Parathyroid adenoma (tissue), 2 donors: ENCODE results near the gene SMYD4.

Experiments used
- H2AFZ ChIP-seq: fragments of 300-600 bp; sonication (generic); one replicate; pipeline ENCODE4 v1.7.0; 2017; ENCODE audit warnings: antibody characterized with exemption, mild to moderate bottlenecking
- H3K27ac ChIP-seq: fragments of 300-600 bp; sonication (generic); one replicate; pipeline ENCODE4 v1.7.0; 2017
- H3K27me3 ChIP-seq: fragments of 300-600 bp; sonication (generic); one replicate; pipeline ENCODE4 v1.7.0; 2017; ENCODE audit warnings: low read length; ENCODE audit not compliant: control insufficient read depth, insufficient read depth
- H3K36me3 ChIP-seq: fragments of 300-600 bp; sonication (generic); one replicate; pipeline ENCODE4 v1.7.0; 2017; ENCODE audit warnings: low read length; ENCODE audit not compliant: control insufficient read depth, insufficient read depth
- H3K4me1 ChIP-seq: fragments of 300-600 bp; sonication (generic); one replicate; pipeline ENCODE4 v1.7.0; 2017; ENCODE audit warnings: control low read depth
- H3K4me2 ChIP-seq: fragments of 300-600 bp; sonication (generic); one replicate; pipeline ENCODE4 v1.7.0; 2017; ENCODE audit warnings: low read length
- H3K4me3 ChIP-seq: fragments of 300-600 bp; sonication (generic); one replicate; pipeline ENCODE4 v1.7.0; 2017; ENCODE audit warnings: low read depth, low read length
- H3K79me2 ChIP-seq: fragments of 300-600 bp; sonication (generic); one replicate; pipeline ENCODE4 v1.7.0; 2017; ENCODE audit warnings: control low read depth
- H3K9ac ChIP-seq: fragments of 300-600 bp; sonication (generic); one replicate; pipeline ENCODE4 v1.7.0; 2017; ENCODE audit warnings: mild to moderate bottlenecking
- H3K9me3 ChIP-seq: fragments of 300-600 bp; sonication (generic); one replicate; pipeline ENCODE4 v1.7.0; 2017; ENCODE audit warnings: low read length; ENCODE audit not compliant: control insufficient read depth
- CTCF ChIP-seq: fragments of 300-600 bp; sonication (generic); IDR thresholded peaks from one replicate; pipeline ENCODE4 v1.7.0; 2017; ENCODE audit warnings: antibody characterized with exemption, mild to moderate bottlenecking
- donor health status: primary hyperparathyroidism.

The SMYD4 gene

GRCh38 chr17:1755827-1756262 is 73.9 kb downstream of the SMYD4 start:
- Histone ChIP-seq H3K27ac (no peak overlapping the region), H3K36me3 (no peaks in the 10 kb centered on the region), H3K4me3 (no peak overlapping the region), H3K4me1 (no peaks in the 10 kb centered on the region), H3K27me3 (no peaks in the 10 kb centered on the region), H3K79me2 (no peaks in the 10 kb centered on the region), H2AFZ (no peak overlapping the region), H3K4me2 (no peak overlapping the region), H3K9ac (no peak overlapping the region), H3K9me3 (no peaks in the 10 kb centered on the region)
- no peak for TF ChIP-seq CTCF

GRCh38 chr17:1755252-1755826 is 74.4 kb downstream of the SMYD4 start:
- Histone ChIP-seq H3K27me3 (no peaks in the 10 kb centered on the region), H3K9me3 (no peaks in the 10 kb centered on the region), H3K4me1 (no peaks in the 10 kb centered on the region), H3K36me3 (no peaks in the 10 kb centered on the region), H2AFZ (no peak overlapping the region), H3K27ac (no peak overlapping the region), H3K9ac (no peak overlapping the region), H3K4me2 (no peak overlapping the region), H3K79me2 (no peaks in the 10 kb centered on the region), H3K4me3 (no peak overlapping the region)
- no peak for TF ChIP-seq CTCF

GRCh38 chr17:1754430-1755112 is 75.1 kb downstream of the SMYD4 start:
- no peak for TF ChIP-seq CTCF
- Histone ChIP-seq H3K36me3 (no peaks in the 10 kb centered on the region), H3K4me1 (no peaks in the 10 kb centered on the region), H2AFZ (no peak overlapping the region), H3K9ac (no peak overlapping the region), H3K4me3 (no peak overlapping the region), H3K27me3 (no peaks in the 10 kb centered on the region), H3K9me3 (no peaks in the 10 kb centered on the region), H3K79me2 (no peaks in the 10 kb centered on the region), H3K4me2 (no peak overlapping the region), H3K27ac (no peak overlapping the region)

GRCh38 chr17:1753767-1754429 is 75.8 kb downstream of the SMYD4 start:
- Histone ChIP-seq H3K27ac (no peak overlapping the region), H3K9me3 (no peaks in the 10 kb centered on the region), H3K9ac (no peak overlapping the region), H3K4me1 (no peaks in the 10 kb centered on the region), H3K79me2 (no peaks in the 10 kb centered on the region), H3K4me2 (no peak overlapping the region), H3K4me3 (no peak overlapping the region), H2AFZ (no peak overlapping the region), H3K27me3 (no peaks in the 10 kb centered on the region), H3K36me3 (no peaks in the 10 kb centered on the region)
- TF ChIP-seq CTCF, result no peak
